Endothelial cell of umbilical vein (primary cell): Measurements from ENCODE around the gene BBX. TPM values are rescaled to one million over a fixed set of nuclear protein-coding genes. Genes with fewer than 3 reads are reported as not detected.

ENCODE experiments used
- BruUV-seq: library from RNA; stranded (reverse); fragments of 400-500 nt; replicated peaks from 2 replicates; lab custom pipeline; 2021; lab: Mats Ljungman, UMichigan
- CTCF ChIA-PET: fragments of 300-600, 350-600 bp; sonication (Branson Sonifier 250); formaldehyde crosslinking; loops from one replicate; lab custom pipeline; 2021; ENCODE audit warnings: antibody characterized with exemption, inconsistent platforms; lab: Charles Lee
- POLR2A ChIA-PET: fragments of 300-600, 350-600 bp; sonication (Branson Sonifier 250); formaldehyde crosslinking; loops from one replicate; lab custom pipeline; 2021; ENCODE audit warnings: antibody characterized with exemption, inconsistent platforms; lab: Charles Lee
- DNase-seq: peaks from one replicate; pipeline ENCODE4 v3.0.0-alpha.2; 2011; ENCODE audit warnings: low read depth, low spot score
- FAIRE-seq: peaks from 2 replicates; lab custom pipeline; 2011; peaks lifted over from hg19 to GRCh38; lab: Jason Lieb, UNC
- H2AFZ ChIP-seq: 2 replicates; pipeline ENCODE4 v1.6.0; 2012; ENCODE audit warnings: low read depth, low read length, control low read depth, inconsistent platforms
- H3K27ac ChIP-seq: 2 replicates; pipeline ENCODE4 v1.5.1; 2011; ENCODE audit warnings: low read depth, mild to moderate bottlenecking, control low read depth, low read length, moderate library complexity; ENCODE audit not compliant: insufficient read depth
- H3K27me3 ChIP-seq, 2 experiments: 2 replicates each; pipeline versions ENCODE4 v1.6.0 to v1.6.1; 2011; ENCODE audit warnings: low read length in 2 of 2, mixed read lengths in 1 of 2; ENCODE audit not compliant: control insufficient read depth in 2 of 2, insufficient read depth in 2 of 2
- H3K36me3 ChIP-seq, 2 experiments: 2 replicates in 1 of 2; 3 replicates in 1 of 2; pipeline ENCODE4 v1.5.1; 2011; ENCODE audit warnings: low read length in 2 of 2, mild to moderate bottlenecking in 1 of 2, moderate library complexity in 1 of 2; ENCODE audit not compliant: control insufficient read depth in 2 of 2, insufficient read depth in 2 of 2; ENCODE audit errors: extremely low read depth in 1 of 2
- H3K4me1 ChIP-seq: 3 replicates; pipeline ENCODE4 v1.5.1; 2011; ENCODE audit warnings: mild to moderate bottlenecking, low read length; ENCODE audit not compliant: control insufficient read depth, insufficient read depth; ENCODE audit errors: extremely low read depth
- H3K4me2 ChIP-seq: 2 replicates; pipeline ENCODE4 v1.6.1; 2011; ENCODE audit warnings: low read length, control low read depth, mixed read lengths; ENCODE audit not compliant: insufficient read depth
- H3K4me3 ChIP-seq, 3 experiments: fragments of 200-600 bp in 1 of 3; sonication (generic), shearing (Covaris generic) in 1 of 3; replicated peaks in 1 of 3; 2 replicates each; pipeline ENCODE4 v1.5.1; 2011 to 2016; ENCODE audit warnings: control low read depth in 3 of 3, low read length in 3 of 3, mild to moderate bottlenecking in 2 of 3, inconsistent platforms in 1 of 3, low read depth in 1 of 3, moderate library complexity in 1 of 3; ENCODE audit not compliant: insufficient read depth in 1 of 3
- H3K79me2 ChIP-seq: 2 replicates; pipeline ENCODE4 v1.6.0; 2012; ENCODE audit warnings: low read length, inconsistent platforms; ENCODE audit not compliant: control insufficient read depth, insufficient read depth
- H3K9ac ChIP-seq: replicated peaks from 2 replicates; pipeline ENCODE3; 2011; ENCODE audit warnings: low read length, control low read depth; ENCODE audit not compliant: insufficient read depth; ENCODE audit errors: extremely low read depth
- H3K9me1 ChIP-seq: replicated peaks from 3 replicates; pipeline ENCODE4 v1.6.0; 2011; ENCODE audit warnings: mild to moderate bottlenecking, low read length; ENCODE audit not compliant: control insufficient read depth, insufficient read depth; ENCODE audit errors: extremely low read depth
- H3K9me3 ChIP-seq: replicated peaks from 2 replicates; pipeline ENCODE4 v1.5.1; 2012; ENCODE audit warnings: low read length, inconsistent platforms; ENCODE audit not compliant: control insufficient read depth, insufficient read depth
- H4K20me1 ChIP-seq: replicated peaks from 2 replicates; pipeline ENCODE3; 2011; ENCODE audit warnings: mild to moderate bottlenecking, low read length; ENCODE audit not compliant: control insufficient read depth, insufficient read depth; ENCODE audit errors: extremely low read depth
- CTCF ChIP-seq, 2 donors: IDR thresholded peaks; 1 replicate in 1 of 2; 2 replicates in 1 of 2; pipeline ENCODE4 v1.5.1; 2011; ENCODE audit warnings: low read length in 2 of 2, mild to moderate bottlenecking in 2 of 2, moderate library complexity in 2 of 2, control low read depth in 1 of 2, inconsistent platforms in 1 of 2, low read depth in 1 of 2; ENCODE audit not compliant: insufficient read depth in 1 of 2; ENCODE audit errors: extremely low read depth in 1 of 2
- EZH2 ChIP-seq: IDR thresholded peaks from 2 replicates; pipeline ENCODE4 v1.6.1; 2012; ENCODE audit warnings: borderline replicate concordance, low read depth, mild to moderate bottlenecking, moderate library complexity, low read length, inconsistent platforms; ENCODE audit not compliant: severe bottlenecking
- FOS ChIP-seq: IDR thresholded peaks from 2 replicates; pipeline ENCODE4 v1.6.1; 2011; ENCODE audit warnings: mild to moderate bottlenecking, low read length, moderate library complexity, borderline replicate concordance; ENCODE audit not compliant: insufficient read depth
- GATA2 ChIP-seq: IDR thresholded peaks from 2 replicates; pipeline ENCODE4 v1.7.0; 2011; ENCODE audit warnings: low read depth, mild to moderate bottlenecking, moderate library complexity, mixed read lengths, low read length; ENCODE audit not compliant: insufficient read length, insufficient read depth
- JUN ChIP-seq: IDR thresholded peaks from 2 replicates; pipeline ENCODE4 v1.6.1; 2011; ENCODE audit warnings: borderline replicate concordance, low read depth; ENCODE audit not compliant: insufficient read length, insufficient read depth
- MAX ChIP-seq: IDR thresholded peaks from 2 replicates; pipeline ENCODE4 v1.6.1; 2011; ENCODE audit not compliant: insufficient read depth, insufficient read length
- MYC ChIP-seq: IDR thresholded peaks from one replicate; pipeline ENCODE4 v1.6.1; 2011; ENCODE audit warnings: mild to moderate bottlenecking, low read depth, low read length
- POLR2A ChIP-seq: IDR thresholded peaks from 2 replicates; pipeline ENCODE4 v1.6.1; 2012; ENCODE audit warnings: low read depth, mild to moderate bottlenecking, control low read depth, low read length
- POLR2AphosphoS5 ChIP-seq: IDR thresholded peaks from 2 replicates; pipeline ENCODE4 v1.6.1; 2012; ENCODE audit warnings: low read depth, mild to moderate bottlenecking, control low read depth, low read length, moderate library complexity; ENCODE audit not compliant: insufficient read depth
- dilution Hi-C: fragments of 300-500 bp; cut with MboI; formaldehyde crosslinking; loops from one replicate; pipeline ENCODE4 v1.15.0; 2019; ENCODE audit warnings: low sequenced_read_pairs; ENCODE audit not compliant: extremely low pct_ligation_motif_present
- intact Hi-C: fragments of 100-400 bp; cut with micrococcal nuclease; formaldehyde crosslinking; loops from one replicate; pipeline ENCODE4 v1.10.0; 2022
- polyA plus RNA-seq, 4 experiments: library from polyadenylated mRNA; depleted of rRNA in 3 of 4; stranded (reverse) in 3 of 4; unstranded in 1 of 4; fragments of >200 nt; gene quantifications; 2 replicates each; pipeline versions ENCODE4 v1.2.1 to v1.2.3, GENCODE V29; 2011 to 2012; ENCODE audit warnings: missing spikeins in 1 of 4
- total RNA-seq: library from RNA; stranded (reverse); gene quantifications from 2 replicates; pipeline ENCODE4 v1.2.3, GENCODE V29; 2021

The BBX gene
- total and polyA plus RNA-seq, 2 donors (not counting 3 experiments of a cell fraction or from before 2014, with no cell fraction given), result 21.4 to 43.4 TPM

GRCh38 chr3:107669669-107670068 lies 146.9 kb downstream of the BBX start:
- ChIA-PET CTCF (interaction anchor here (2.3 kb wide), 2 partner anchors 9 to 72 kb away, joined by 8 to 29 read pairs; no protein-coding TSS in a partner anchor), POLR2A (no interaction called here)
- Histone ChIP-seq H3K9me1 (no peaks in the 10 kb centered on the region), H3K36me3 (no peaks in the 10 kb centered on the region), H2AFZ (no peak overlapping the region), H4K20me1 (no peaks in the 10 kb centered on the region), H3K4me1 (peaks cover 12% of the 10 kb centered on the region), H3K79me2 (no peaks in the 10 kb centered on the region), H3K27me3 (no peaks in the 10 kb centered on the region), H3K27ac (no peak overlapping the region), H3K4me3 (no peak overlapping the region), H3K9me3 (no peaks in the 10 kb centered on the region), H3K9ac (no peak overlapping the region), H3K4me2 (no peak overlapping the region)
- dilution Hi-C loops, result no loop called here
- FAIRE-seq, result no peak
- no peak for DNase-seq
- BruUV-seq, result no TSS peak
- intact Hi-C loops, result loop anchor here (10.0 kb wide), 1 partner anchor 235 kb away; no protein-coding TSS in a partner anchor
- no peak for TF ChIP-seq POLR2A
- no peak for TF ChIP-seq FOS
- TF ChIP-seq POLR2AphosphoS5, result no peak
- no peak for TF ChIP-seq MAX
- no peak for TF ChIP-seq CTCF (IDR thresholded peaks at IDR 0.05; ENCODE audit: extremely low read depth in 1 of 2, insufficient read depth in 1 of 2, low read depth in 1 of 2, low read length in 2 of 2)
- TF ChIP-seq EZH2, result no peak
- TF ChIP-seq JUN, result no peak
- TF ChIP-seq GATA2, result no peak
- TF ChIP-seq MYC, result no peak
